B cell (primary cell): ENCODE data around the gene FEM1B.

ENCODE experiments used
- EZH2 ChIP-seq: IDR thresholded peaks from 2 replicates; pipeline ENCODE4 v1.6.1; 2012; ENCODE audit warnings: borderline replicate concordance, low read depth, mild to moderate bottlenecking, moderate library complexity, low read length; ENCODE audit not compliant: insufficient read depth, poor library complexity, severe bottlenecking
- TF ChIP-seq, protein P1 (sequence below): fragments of 200-600 bp; IDR thresholded peaks from one replicate; pipeline ENCODE4 v1.8.0; 2022; ENCODE audit warnings: antibody characterized with exemption, mild to moderate bottlenecking

DNA sequence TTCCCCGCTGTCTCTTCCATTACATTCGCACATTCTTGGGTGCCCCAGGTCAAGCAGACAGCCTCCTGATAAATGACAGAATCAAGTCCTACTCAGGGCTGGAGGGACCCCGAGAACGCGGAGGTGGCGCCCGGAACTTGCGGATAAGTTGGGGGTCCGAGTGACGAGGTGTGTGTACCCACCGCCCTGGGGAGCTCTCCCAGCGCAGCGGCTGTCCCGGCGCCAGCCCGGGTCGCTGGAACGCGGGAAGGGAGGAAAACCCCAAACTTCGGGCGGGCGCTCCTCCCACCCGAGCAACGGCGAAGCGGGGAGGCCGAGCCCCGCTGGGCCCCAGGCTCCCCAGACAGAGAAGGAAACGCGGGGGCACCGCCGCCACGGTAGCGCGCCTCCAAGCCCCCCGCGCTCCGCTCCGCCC lies 48.6 kb upstream of the FEM1B start:
- TF ChIP-seq EZH2 = no peak
- TF ChIP-seq, protein P1, sequence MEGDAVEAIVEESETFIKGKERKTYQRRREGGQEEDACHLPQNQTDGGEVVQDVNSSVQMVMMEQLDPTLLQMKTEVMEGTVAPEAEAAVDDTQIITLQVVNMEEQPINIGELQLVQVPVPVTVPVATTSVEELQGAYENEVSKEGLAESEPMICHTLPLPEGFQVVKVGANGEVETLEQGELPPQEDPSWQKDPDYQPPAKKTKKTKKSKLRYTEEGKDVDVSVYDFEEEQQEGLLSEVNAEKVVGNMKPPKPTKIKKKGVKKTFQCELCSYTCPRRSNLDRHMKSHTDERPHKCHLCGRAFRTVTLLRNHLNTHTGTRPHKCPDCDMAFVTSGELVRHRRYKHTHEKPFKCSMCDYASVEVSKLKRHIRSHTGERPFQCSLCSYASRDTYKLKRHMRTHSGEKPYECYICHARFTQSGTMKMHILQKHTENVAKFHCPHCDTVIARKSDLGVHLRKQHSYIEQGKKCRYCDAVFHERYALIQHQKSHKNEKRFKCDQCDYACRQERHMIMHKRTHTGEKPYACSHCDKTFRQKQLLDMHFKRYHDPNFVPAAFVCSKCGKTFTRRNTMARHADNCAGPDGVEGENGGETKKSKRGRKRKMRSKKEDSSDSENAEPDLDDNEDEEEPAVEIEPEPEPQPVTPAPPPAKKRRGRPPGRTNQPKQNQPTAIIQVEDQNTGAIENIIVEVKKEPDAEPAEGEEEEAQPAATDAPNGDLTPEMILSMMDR = no peak
